ENCODE results near the gene MITF.
"Not testable (repeated sequence)": the region's sequence is repeated elsewhere in the genome, so short reads cannot be mapped to it uniquely, and the experiment has no call there.

MITF gene

DNA sequence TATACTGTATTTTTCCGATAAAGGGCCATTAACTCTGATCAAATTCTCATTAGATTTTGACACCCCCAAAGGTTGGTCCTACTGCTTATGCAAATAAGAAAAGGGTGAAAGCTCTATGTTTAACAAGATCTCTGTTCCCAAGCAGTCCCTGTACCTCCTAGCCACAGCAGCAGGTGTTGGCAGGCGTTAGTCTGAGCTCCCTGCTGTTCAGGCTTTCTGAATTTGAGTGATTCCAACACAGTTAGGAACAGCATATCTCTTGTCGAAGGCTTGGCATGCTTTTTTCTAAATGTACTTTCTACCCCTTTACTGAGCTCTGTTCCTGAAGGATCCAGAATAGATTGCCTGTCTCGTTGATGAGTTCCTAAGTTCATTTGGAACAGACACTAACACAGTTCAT lies 42.3 kb downstream of the MITF start:
- DNase-seq (no peak), ATAC-seq (no peak)
- H3K4me3 Mint-ChIP-seq, result no peak overlapping the region
- no peaks in the 10 kb centered on the region for H3K27me3 Mint-ChIP-seq
- no peak overlapping the region for H3K27ac Mint-ChIP-seq
- H3K9me3 Mint-ChIP-seq, result no peaks in the 10 kb centered on the region
- no peaks in the 10 kb centered on the region for H3K36me3 Mint-ChIP-seq (ENCODE audit: low read depth)
- no peaks in the 10 kb centered on the region for H3K4me1 Mint-ChIP-seq

DNA sequence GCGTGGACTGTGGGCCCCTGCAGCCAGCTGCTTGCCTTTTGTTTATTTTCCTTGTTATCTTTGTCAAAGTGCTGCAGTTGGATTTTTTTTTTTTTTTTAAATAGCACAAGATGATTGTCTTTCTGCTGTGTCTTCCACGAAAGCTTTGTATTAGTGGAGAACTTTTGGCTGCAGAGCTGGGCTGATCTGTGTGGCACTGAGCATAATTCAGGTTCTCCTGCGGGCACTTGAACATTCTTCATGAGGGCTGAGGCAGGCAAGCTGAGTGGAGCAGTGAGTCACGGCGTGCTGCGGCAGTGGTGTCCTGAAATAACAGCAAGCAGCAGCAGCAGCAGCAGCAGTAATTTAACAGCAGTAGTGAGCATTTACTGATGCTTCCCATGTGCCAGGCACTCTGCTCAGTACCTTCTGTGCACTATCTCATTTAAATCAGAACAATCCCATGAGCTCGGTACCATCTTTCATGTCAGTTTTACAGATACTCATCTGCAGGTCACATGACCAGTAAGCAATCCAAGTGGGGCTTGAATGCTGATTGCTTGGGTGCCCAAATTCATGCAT lies 45.8 kb downstream of the MITF start:
- DNase-seq, result no peak

DNA sequence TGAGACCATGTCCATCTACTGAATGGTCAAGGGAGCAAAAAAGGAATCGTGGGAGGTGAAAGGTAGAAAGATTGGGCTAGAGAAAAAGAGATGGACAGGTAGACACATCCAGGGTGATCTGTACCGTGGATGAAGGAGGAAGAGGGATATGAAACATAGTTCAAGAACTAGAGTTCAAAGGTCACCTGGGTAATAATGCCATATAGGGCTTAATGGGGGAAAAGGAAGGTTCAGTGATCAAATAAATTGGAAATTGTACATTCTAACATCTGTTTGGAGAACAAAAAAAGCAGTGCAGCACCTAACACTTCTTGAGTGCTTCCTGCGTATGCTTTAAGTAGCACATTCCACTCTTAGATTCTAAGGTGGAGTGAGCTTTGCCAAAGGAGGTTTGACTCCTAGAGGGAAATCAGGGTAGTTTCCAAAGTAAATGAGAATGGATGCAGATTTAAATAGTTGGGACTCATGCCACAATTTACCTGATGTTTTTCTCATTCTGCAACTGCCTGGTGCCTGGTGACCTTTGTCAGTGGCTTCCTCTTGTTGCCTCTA lies 46.6 kb downstream of the MITF start:
- ATAC-seq, result no peak
- no peak for DNase-seq
- Mint-ChIP-seq H3K27me3 (peaks cover 2% of the 10 kb centered on the region), H3K27ac (no peak overlapping the region), H3K9me3 (no peaks in the 10 kb centered on the region), H3K4me3 (no peak overlapping the region), H3K4me1 (no peaks in the 10 kb centered on the region), H3K36me3 (ENCODE audit: low read depth) (no peaks in the 10 kb centered on the region)

More for the DNA sequence above, 45.8 kb downstream of the MITF start:
- H3K27ac Mint-ChIP-seq, result no peak overlapping the region
- no peaks in the 10 kb centered on the region for H3K9me3 Mint-ChIP-seq
- no peaks in the 10 kb centered on the region for H3K36me3 Mint-ChIP-seq (ENCODE audit: low read depth)
- peaks cover 2% of the 10 kb centered on the region for H3K27me3 Mint-ChIP-seq
- no peak overlapping the region for H3K4me3 Mint-ChIP-seq
- H3K4me1 Mint-ChIP-seq, result no peaks in the 10 kb centered on the region
- no peak for ATAC-seq

DNA sequence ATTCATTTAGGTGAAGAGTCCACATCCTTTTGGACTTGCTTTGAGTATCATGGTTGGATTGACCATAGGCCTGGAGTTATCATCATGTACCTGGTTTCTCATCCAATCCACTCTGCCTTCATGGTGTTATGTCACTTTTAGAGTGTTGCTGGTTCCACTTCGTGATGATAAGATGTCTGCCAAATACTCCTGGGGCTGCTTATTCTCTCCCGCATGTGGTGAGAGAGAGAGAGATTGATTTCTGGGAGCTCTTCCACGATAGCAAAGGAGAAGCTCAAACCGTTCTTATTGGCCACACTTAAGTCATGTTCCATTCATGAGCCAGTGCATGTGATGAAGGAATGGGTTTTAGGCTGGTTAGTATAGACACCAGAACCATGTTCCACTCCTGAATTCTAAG lies 47.6 kb downstream of the MITF start:
- Mint-ChIP-seq H3K36me3 (ENCODE audit: low read depth) (no peaks in the 10 kb centered on the region), H3K27ac (no peak overlapping the region)
- DNase-seq, result no peak

DNA sequence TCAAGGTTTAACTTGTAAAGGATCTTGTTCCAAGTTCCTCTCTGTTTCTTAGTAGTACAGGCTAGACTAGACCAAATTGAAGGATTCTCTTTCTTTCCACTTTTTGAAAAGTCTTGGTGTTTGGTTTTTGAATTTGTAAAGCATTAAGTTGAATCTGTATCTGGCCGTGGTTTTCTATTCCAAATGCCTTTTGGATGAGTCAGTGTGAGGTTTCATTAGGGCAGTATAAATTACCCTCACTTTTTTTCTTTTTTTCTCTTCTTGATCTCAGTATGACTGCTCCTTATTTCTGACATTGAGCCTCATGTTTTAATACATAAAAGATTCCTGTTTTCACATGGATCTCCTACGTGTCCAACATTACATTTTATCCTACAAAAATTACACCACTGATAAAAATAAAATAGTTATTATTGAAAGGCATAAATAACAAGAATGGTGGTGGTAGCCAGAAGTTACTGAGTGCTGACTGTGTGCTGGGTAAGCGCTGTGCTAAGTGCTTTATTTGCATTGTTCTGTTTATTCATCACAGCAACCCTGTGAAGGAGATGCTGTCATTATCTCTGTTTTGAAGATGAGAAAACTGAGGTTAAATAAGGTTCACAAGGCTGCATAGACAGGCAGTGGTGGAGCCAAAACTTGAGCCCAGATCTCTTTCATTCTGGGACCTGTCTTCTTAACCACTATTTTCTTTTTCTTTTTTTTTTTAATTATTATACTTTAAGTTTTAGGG lies 48.3 kb downstream of the MITF start:
- ATAC-seq (no peak), DNase-seq (no peak)
- H3K4me1 Mint-ChIP-seq, result no peaks in the 10 kb centered on the region
- H3K9me3 Mint-ChIP-seq, result no peaks in the 10 kb centered on the region
- no peaks in the 10 kb centered on the region for H3K36me3 Mint-ChIP-seq (ENCODE audit: low read depth)
- H3K27me3 Mint-ChIP-seq, result peaks cover 2% of the 10 kb centered on the region
- no peak overlapping the region for H3K27ac Mint-ChIP-seq
- no peak overlapping the region for H3K4me3 Mint-ChIP-seq

More for the DNA sequence above, 47.6 kb downstream of the MITF start:
- peaks cover 2% of the 10 kb centered on the region for H3K27me3 Mint-ChIP-seq
- no peak overlapping the region for H3K4me3 Mint-ChIP-seq
- no peaks in the 10 kb centered on the region for H3K4me1 Mint-ChIP-seq
- no peaks in the 10 kb centered on the region for H3K9me3 Mint-ChIP-seq
- no peak for ATAC-seq

DNA sequence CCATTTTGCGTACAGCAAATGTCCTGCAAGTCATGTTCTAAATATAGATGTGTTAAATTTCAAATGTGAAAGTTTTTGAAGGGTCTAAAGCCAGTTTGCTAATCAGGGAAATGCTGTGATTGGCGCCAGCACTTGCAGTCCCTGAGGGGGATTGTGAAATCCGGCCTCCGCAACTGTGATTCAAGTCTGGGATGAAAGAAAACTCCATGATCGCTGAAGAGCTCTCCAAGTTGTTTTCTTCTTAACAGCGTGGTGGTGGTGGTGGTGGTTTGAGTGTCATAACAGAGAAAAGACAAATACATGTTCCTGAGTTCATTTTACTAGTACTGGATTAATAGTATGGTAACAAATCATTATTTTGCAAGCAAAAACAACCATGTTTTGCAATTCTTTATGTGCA lies 51.8 kb downstream of the MITF start:
- H3K27ac Mint-ChIP-seq, result no peak overlapping the region
- ATAC-seq (no peak), DNase-seq (no peak)
- H3K4me3 Mint-ChIP-seq, result no peak overlapping the region
- H3K27me3 Mint-ChIP-seq, result peaks cover 2% of the 10 kb centered on the region
- no peaks in the 10 kb centered on the region for H3K4me1 Mint-ChIP-seq
- no peaks in the 10 kb centered on the region for H3K9me3 Mint-ChIP-seq
- no peaks in the 10 kb centered on the region for H3K36me3 Mint-ChIP-seq (ENCODE audit: low read depth)

DNA sequence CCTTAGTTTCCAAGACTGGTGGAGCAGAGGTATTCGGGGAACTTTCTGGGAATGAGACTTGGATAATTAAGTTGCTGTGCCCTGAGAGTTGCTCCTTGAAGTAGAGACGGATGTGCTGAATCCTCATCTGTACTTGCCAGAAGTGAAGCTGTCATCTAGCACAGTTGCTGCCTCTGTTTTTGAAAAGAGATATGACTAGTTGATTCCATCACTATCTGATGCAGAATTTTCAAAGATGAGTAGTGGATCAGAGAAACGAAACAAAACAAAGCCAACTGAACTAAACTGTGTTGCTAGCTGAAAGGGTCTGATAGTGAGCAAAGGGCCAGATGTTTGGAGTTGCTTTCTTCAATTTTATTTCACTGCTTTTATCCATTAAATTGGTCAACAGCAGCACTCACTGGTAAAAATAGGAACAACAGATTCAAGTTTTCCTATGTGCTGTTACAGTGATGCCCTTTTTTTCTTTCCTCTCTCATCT lies 52.7 kb downstream of the MITF start:
- Mint-ChIP-seq H3K27me3 (peaks cover 2% of the 10 kb centered on the region), H3K4me3 (no peak overlapping the region), H3K9me3 (no peaks in the 10 kb centered on the region), H3K4me1 (no peaks in the 10 kb centered on the region), H3K27ac (no peak overlapping the region), H3K36me3 (ENCODE audit: low read depth) (no peaks in the 10 kb centered on the region)
- DNase-seq (no peak), ATAC-seq (no peak)

DNA sequence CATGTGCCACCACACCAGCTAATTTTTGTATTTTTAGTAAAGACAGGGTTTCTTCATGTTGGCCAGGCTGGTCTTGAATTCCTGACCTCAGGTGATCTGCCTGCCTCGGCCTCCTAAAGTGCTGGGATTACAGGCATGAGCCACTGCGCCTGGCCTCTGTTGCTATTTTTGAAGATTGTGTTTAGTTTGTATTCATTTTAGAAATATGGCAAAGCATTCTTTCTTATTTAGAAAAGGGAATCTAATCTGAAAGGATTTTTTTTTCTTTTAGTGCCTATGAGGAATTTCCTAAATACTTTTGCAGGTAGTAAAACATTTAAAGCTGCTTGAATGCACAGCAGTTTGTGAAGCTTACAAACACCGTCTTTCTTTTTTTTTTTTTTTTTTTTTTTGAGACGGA lies 56.9 kb downstream of the MITF start:
- H3K27ac Mint-ChIP-seq, result not testable (repeated sequence)

DNA sequence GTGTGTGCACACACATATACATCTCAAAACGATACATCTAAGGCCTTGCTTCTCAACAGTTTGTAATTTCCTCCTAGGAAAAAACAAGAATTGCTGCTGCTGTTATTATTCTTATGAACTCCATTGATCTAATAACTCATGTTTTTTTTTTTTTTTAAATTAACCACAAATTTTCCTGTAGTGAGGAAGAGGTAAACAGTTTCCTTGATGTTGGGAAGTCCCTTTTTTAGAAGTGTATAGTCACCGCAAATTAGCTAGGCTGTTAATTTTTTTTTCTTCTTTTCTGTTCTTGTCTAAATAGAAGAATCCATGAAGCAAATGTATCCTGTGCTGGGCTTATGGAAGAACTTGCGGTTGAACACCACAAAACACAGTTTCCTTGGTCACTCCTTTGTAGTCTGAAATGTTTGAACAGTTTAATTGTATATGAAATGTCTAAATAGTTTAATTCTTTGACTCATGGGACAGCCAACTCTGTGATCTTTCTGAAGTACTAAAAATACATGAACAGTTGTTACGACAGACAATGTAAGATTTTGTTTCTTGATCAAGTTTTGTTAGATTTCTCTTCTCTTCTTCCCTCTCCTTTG lies 64.5 kb downstream of the MITF start:
- DNase-seq (no peak), ATAC-seq (no peak)
- Mint-ChIP-seq H3K27ac (no peak overlapping the region), H3K36me3 (ENCODE audit: low read depth) (no peaks in the 10 kb centered on the region), H3K27me3 (no peaks in the 10 kb centered on the region), H3K4me3 (no peak overlapping the region), H3K4me1 (no peaks in the 10 kb centered on the region), H3K9me3 (peaks cover 4% of the 10 kb centered on the region)

More for the DNA sequence above, 56.9 kb downstream of the MITF start:
- not testable (repeated sequence) for H3K4me1 Mint-ChIP-seq; ATAC-seq; H3K36me3 Mint-ChIP-seq (ENCODE audit: low read depth); H3K4me3 Mint-ChIP-seq; DNase-seq; H3K27me3 Mint-ChIP-seq; H3K9me3 Mint-ChIP-seq

DNA sequence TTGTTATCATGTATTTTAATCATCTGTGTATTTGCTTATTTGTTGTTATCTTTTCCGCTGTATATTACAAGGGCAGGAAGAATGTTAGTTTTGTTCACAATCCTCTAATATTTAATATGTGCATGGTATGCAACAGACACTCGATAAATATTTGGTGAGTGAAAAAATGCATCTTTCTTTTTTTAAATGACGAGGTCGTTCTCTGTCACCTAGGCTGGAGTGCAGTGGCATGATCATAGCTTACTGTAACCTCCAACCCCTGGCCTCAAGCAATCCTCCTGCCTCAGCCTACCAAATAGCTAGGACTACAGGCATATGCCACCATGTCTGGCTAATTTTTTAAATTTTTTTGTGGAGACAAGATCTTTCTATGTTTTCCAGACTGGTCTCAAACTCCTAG lies 66.2 kb downstream of the MITF start:
- ATAC-seq (no peak), DNase-seq (no peak)
- Mint-ChIP-seq H3K27ac (no peak overlapping the region), H3K4me3 (no peak overlapping the region), H3K4me1 (no peaks in the 10 kb centered on the region), H3K9me3 (no peaks in the 10 kb centered on the region), H3K36me3 (ENCODE audit: low read depth) (no peaks in the 10 kb centered on the region), H3K27me3 (no peaks in the 10 kb centered on the region)

DNA sequence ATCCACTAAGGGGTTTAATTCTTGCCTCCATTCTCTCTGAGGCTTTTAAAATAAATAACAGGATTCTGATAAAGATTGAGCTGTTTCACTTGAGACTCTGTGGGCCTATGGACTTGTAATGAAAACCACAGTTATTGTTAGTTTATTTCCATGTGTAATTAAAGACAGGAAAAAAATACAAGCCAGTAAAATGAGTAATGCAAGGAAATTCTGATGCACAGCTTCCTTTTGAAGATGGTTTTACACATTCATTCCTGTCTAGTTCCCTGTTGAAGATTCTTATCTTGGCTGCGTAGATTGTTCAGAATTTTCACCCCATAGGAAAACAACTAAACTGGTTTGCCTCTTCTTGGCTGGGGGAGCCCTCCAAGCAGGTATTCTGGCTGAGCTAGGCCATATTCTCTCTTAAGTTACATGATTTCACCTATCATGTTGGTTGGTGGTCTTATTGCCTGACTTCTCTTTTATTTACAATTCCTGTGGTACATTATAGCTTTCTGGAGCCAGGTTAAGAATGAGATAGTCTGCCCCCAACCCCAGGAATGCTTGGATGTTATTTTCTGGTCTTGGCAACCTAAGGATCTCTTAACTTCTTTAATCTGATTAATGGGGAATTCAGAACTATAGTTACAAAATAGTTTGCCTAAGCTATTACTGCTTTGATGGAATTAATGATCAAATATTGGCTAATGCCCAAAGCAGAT lies 67.6 kb downstream of the MITF start:
- ATAC-seq (no peak), DNase-seq (no peak)
- Mint-ChIP-seq H3K27me3 (no peaks in the 10 kb centered on the region), H3K9me3 (no peaks in the 10 kb centered on the region), H3K36me3 (ENCODE audit: low read depth) (no peaks in the 10 kb centered on the region), H3K4me3 (no peak overlapping the region), H3K4me1 (no peaks in the 10 kb centered on the region), H3K27ac (no peak overlapping the region)

DNA sequence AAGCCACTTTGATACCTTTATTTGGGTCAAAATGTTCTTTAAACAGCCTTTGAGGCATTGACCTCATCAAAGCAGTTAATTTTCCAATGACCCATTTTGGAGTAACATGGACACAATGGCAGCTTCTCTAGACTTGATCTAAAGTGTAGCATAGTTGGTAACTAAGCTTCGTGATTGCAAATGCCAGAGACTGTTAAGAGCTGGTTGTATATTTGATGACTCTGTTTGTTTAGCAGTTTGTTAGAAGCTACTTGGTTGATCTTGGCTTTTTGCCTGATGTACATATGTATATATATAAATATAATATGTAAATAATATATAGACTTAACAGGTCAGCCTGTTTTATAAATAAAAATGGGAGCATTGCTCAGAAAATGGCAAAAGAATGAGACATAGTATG lies 68.4 kb downstream of the MITF start:
- ATAC-seq (no peak), DNase-seq (no peak)
- H3K4me1 Mint-ChIP-seq, result no peaks in the 10 kb centered on the region
- H3K27me3 Mint-ChIP-seq, result peaks cover 2% of the 10 kb centered on the region
- no peak overlapping the region for H3K27ac Mint-ChIP-seq
- H3K4me3 Mint-ChIP-seq, result no peak overlapping the region
- H3K36me3 Mint-ChIP-seq (ENCODE audit: low read depth), result no peaks in the 10 kb centered on the region
- H3K9me3 Mint-ChIP-seq, result no peaks in the 10 kb centered on the region

DNA sequence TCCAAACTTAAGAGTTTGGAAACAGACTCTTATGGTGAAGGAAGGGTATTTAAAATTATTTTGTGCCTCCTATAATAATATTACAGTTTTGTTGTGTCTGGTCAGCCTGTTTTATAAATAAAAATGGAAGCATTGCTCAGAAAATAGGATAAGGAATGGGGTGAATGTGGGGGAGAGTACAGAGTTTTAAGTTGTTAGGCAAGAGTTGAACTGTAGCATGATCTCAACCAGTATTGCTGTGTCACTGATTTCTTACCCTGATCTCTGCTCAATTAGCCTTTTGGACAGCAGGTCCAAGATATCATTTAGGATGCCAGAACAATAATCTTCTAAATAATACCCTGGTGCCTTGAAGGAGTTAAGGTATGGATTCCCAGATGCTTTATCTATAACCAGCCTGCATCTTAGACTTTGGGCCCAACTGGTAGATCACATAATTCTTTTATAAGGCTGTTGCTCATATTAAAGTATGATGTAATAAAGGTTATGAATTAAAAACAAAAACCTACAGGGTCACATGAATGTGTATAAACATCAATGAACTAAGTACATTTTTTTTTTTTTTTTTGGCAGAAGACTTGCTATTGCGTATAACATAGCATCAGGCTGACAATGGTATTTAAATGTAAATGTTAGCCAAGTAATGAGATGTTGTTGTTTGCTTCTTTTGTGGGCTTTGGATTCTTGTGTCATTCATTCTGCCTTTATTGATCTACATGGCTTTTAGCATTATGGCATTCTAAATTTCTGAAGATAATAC lies 70.0 kb downstream of the MITF start:
- no peaks in the 10 kb centered on the region for H3K9me3 Mint-ChIP-seq
- no peaks in the 10 kb centered on the region for H3K36me3 Mint-ChIP-seq (ENCODE audit: low read depth)
- no peak overlapping the region for H3K27ac Mint-ChIP-seq
- ATAC-seq (no peak), DNase-seq (no peak)
- H3K27me3 Mint-ChIP-seq, result peaks cover 2% of the 10 kb centered on the region
- H3K4me1 Mint-ChIP-seq, result no peaks in the 10 kb centered on the region
- H3K4me3 Mint-ChIP-seq, result no peak overlapping the region

All from activated naive CD8-positive, alpha-beta T cell treated with anti-CD3 and anti-CD28 coated beads, Interleukin-2, amount 50 U/mL, for 24 hours (primary cell).